ENCODE measurements around the gene ZBTB8OS.
"Not testable (repeated sequence)": the region's sequence is repeated elsewhere in the genome, so short reads cannot be mapped to it uniquely, and the experiment has no call there.

The ZBTB8OS gene

DNA sequence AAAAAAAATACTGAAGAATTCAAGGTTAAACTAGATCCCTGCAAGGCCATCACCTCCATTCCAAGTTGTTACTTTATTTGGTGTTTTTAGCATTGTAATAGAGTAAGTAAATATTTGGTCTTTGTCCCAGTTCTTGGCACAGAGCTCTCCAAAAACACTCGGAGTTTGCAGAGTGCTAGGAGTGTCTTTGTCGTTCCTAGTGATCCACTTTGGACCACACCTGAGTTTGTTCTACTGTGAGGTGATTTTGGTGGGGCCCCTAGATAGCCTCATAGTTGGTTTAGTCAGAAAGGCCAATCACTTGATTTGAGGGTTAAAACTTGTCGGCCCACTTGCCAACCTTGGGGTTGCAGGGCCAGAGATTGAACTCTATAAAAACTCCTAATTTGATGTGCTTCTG is 26.6 kb upstream of the ZBTB8OS start:
- no peaks in the 10 kb centered on the region for H3K4me1 Mint-ChIP-seq
- H3K27ac Mint-ChIP-seq, result no peak overlapping the region

DNA sequence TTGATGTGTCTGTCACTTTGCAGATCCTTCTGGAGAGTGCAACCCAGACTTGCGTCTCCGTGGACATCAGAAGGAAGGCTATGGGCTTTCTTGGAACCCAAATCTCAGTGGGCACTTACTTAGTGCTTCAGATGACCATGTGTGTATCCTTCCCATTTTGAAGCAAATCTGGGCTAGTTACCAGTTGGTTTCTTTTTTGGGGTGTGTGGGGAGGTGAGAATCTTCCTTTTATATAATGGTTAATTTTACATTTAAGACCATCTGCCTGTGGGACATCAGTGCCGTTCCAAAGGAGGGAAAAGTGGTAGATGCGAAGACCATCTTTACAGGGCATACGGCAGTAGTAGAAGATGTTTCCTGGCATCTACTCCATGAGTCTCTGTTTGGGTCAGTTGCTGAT is 18.4 kb upstream of the ZBTB8OS start:
- H3K27me3 Mint-ChIP-seq (ENCODE audit: low read depth, poor library complexity); H3K4me3 Mint-ChIP-seq; DNase-seq; H3K9me3 Mint-ChIP-seq; H3K27ac Mint-ChIP-seq: not testable (repeated sequence)
- Mint-ChIP-seq H3K4me1 (peaks cover 25% of the 10 kb centered on the region), H3K36me3 (ENCODE audit: low read depth) (peaks cover 86% of the 10 kb centered on the region)

More for the DNA sequence above, 26.6 kb upstream of the ZBTB8OS start:
- Mint-ChIP-seq H3K4me3 (no peak overlapping the region), H3K27me3 (ENCODE audit: low read depth, poor library complexity) (peaks cover 2% of the 10 kb centered on the region), H3K9me3 (no peaks in the 10 kb centered on the region), H3K36me3 (ENCODE audit: low read depth) (peaks cover 87% of the 10 kb centered on the region)
- TF ChIP-seq, protein P1, sequence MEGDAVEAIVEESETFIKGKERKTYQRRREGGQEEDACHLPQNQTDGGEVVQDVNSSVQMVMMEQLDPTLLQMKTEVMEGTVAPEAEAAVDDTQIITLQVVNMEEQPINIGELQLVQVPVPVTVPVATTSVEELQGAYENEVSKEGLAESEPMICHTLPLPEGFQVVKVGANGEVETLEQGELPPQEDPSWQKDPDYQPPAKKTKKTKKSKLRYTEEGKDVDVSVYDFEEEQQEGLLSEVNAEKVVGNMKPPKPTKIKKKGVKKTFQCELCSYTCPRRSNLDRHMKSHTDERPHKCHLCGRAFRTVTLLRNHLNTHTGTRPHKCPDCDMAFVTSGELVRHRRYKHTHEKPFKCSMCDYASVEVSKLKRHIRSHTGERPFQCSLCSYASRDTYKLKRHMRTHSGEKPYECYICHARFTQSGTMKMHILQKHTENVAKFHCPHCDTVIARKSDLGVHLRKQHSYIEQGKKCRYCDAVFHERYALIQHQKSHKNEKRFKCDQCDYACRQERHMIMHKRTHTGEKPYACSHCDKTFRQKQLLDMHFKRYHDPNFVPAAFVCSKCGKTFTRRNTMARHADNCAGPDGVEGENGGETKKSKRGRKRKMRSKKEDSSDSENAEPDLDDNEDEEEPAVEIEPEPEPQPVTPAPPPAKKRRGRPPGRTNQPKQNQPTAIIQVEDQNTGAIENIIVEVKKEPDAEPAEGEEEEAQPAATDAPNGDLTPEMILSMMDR (IDR thresholded peaks at IDR 0.05), result no peak
- DNase-seq, result no peak

DNA sequence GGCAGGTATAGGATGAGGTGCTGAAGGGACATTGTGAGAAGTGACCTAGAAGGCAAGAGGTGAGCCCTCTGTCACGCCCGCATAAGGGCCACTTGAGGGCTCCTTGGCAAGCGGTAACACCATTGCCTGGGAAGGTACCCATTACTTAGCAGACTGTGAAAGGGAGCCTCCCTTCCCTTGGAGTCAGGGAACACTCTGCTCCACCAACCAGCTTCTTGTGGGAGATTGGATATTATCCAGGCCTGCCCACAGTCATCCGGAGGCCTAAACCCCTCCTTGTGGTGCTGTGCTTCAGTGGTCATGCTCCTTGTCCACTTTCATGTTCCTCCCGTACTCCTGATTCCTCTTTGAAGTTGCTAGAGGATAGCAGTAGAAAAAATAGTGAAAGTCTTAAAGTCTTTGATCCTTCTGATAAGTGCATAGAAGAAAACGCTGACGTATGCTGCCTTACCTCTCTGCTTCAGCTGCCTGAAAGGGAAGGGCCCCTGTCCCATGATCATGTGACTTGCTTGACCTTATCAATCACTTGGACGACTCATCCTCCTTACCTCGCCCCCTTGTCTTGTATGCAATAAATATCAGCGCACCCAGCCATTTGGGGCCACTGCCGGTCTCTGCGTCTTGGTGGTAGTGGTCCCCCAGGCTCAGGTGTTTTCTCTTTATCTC is 16.7 kb upstream of the ZBTB8OS start:
- H3K27ac Mint-ChIP-seq, result peak overlapping the region; percentile 87
- TF ChIP-seq, protein P1 (IDR thresholded peaks at IDR 0.05), result no peak
- H3K36me3 Mint-ChIP-seq (ENCODE audit: low read depth), result peaks cover 83% of the 10 kb centered on the region

GRCh38 chr1:32665915-32666314 is 15.6 kb upstream of the ZBTB8OS start:
- H3K4me3 Mint-ChIP-seq, result no peak overlapping the region
- peaks cover 25% of the 10 kb centered on the region for H3K4me1 Mint-ChIP-seq
- H3K9me3 Mint-ChIP-seq, result peaks cover 8% of the 10 kb centered on the region
- DNase-seq, result no peak
- H3K27ac Mint-ChIP-seq, result no peak overlapping the region
- no peaks in the 10 kb centered on the region for H3K27me3 Mint-ChIP-seq (ENCODE audit: low read depth, poor library complexity)
- peaks cover 83% of the 10 kb centered on the region for H3K36me3 Mint-ChIP-seq (ENCODE audit: low read depth)
- TF ChIP-seq, protein P1 (IDR thresholded peaks at IDR 0.05), result no peak

More for the DNA sequence above, 16.7 kb upstream of the ZBTB8OS start:
- Mint-ChIP-seq H3K9me3 (no peaks in the 10 kb centered on the region), H3K4me1 (peaks cover 25% of the 10 kb centered on the region), H3K27me3 (ENCODE audit: low read depth, poor library complexity) (no peaks in the 10 kb centered on the region), H3K4me3 (peak overlapping the region; percentile 13)
- DNase-seq, result no peak

DNA sequence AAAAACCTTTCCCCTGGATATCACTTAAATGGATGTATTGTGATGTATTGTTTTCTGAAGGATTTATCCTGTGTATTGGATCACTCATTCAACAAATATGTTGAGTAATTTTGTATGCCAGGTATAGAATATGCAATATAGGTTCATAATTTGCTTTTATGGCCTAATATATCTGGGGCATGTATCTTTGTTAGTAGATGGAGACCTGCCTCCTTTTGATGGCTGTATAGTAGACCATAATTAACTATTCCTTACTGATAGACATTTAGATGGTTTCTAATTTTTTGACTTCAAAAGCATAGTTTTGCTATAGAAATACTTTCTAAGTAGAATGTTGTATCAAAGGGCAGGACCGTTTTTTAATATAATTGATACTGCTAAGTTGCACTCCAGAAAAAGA is 9.2 kb upstream of the ZBTB8OS start:
- H3K4me3 Mint-ChIP-seq, result no peak overlapping the region

DNA sequence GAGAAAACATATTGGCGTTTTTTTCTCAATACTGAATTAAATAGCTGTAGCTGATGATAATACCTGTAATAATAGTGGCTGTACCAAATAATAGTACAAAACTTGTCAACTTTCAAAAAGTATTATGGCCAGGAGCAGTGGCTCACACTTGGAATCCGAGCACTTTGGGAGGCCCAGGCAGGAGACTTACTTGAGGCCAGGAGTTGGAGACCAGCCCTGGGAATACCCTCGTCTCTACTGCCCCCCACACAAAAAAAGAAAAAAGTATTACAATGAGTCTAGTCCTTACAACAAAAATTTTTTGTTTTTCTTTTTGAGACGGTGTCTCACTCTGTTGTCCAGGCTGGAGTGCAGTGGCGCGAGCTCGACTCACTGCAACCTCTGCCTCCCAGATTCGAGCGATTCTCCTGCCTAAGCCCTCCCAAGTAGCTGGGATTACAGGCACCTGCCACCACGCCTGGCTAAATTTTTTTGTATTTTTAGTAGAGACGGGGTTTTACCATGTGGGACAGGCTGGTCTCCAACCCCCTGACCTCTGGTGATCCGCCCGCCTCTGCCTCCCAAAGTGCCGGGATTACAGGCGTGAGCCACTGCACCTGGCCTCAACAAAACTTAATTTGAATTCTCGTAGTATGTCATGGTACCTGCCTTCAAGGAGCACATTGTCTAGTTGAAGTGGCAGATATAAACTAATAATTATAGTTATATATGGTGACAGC is 2.1 kb upstream of the ZBTB8OS start:
- Mint-ChIP-seq H3K4me3 (peak overlapping the region; percentile 97), H3K4me1 (peaks cover 59% of the 10 kb centered on the region), H3K9me3 (no peaks in the 10 kb centered on the region), H3K27ac (peak overlapping the region; percentile 91), H3K36me3 (ENCODE audit: low read depth) (peaks cover 64% of the 10 kb centered on the region), H3K27me3 (ENCODE audit: low read depth, poor library complexity) (no peaks in the 10 kb centered on the region)
- no peak for DNase-seq
- TF ChIP-seq, protein P1 (IDR thresholded peaks at IDR 0.05), result no peak

More for the DNA sequence above, 9.2 kb upstream of the ZBTB8OS start:
- Mint-ChIP-seq H3K4me1 (peaks cover 14% of the 10 kb centered on the region), H3K27ac (no peak overlapping the region), H3K36me3 (ENCODE audit: low read depth) (peaks cover 92% of the 10 kb centered on the region), H3K9me3 (peaks cover 27% of the 10 kb centered on the region), H3K27me3 (ENCODE audit: low read depth, poor library complexity) (no peaks in the 10 kb centered on the region)
- no peak for DNase-seq
- TF ChIP-seq, protein P1 (IDR thresholded peaks at IDR 0.05), result no peak

Data from nephron progenitor cell (in vitro differentiated cells).